Liver (tissue), 9 donors: ENCODE results near the gene LAMC3. TPM values are rescaled to one million over a fixed set of nuclear protein-coding genes. Genes with fewer than 3 reads are reported as not detected.

Source experiments
- DNase-seq: peaks from one replicate; pipeline ENCODE4 v3.0.0-alpha.2; 2017; ENCODE audit warnings: low spot score
- H3K27ac ChIP-seq, 2 donors: one replicate each; pipeline ENCODE4 v1.7.0; 2013; ENCODE audit warnings: inconsistent platforms in 2 of 2, low read length in 2 of 2, control low read depth in 1 of 2, low read depth in 1 of 2, mild to moderate bottlenecking in 1 of 2
- H3K27me3 ChIP-seq, 4 donors: one replicate each; pipeline versions ENCODE4 v1.6.1 to v1.7.0; 2013; ENCODE audit warnings: low read length in 3 of 4, inconsistent platforms in 1 of 4, mild to moderate bottlenecking in 1 of 4, moderate library complexity in 1 of 4; ENCODE audit not compliant: control insufficient read depth in 4 of 4, insufficient read depth in 4 of 4
- H3K36me3 ChIP-seq, 4 donors: one replicate each; pipeline versions ENCODE4 v1.6.1 to v1.7.0; 2013; ENCODE audit warnings: low read length in 3 of 4, mild to moderate bottlenecking in 3 of 4, low read depth in 1 of 4, moderate library complexity in 1 of 4; ENCODE audit not compliant: control insufficient read depth in 4 of 4, insufficient read depth in 3 of 4
- H3K4me1 ChIP-seq, 4 donors: one replicate each; pipeline versions ENCODE4 v1.6.1 to v1.7.0; 2013; ENCODE audit warnings: low read length in 3 of 4, mild to moderate bottlenecking in 3 of 4, moderate library complexity in 1 of 4; ENCODE audit not compliant: control insufficient read depth in 4 of 4, insufficient read depth in 4 of 4
- H3K4me3 ChIP-seq, 3 donors: one replicate each; pipeline versions ENCODE4 v1.6.1 to v1.7.0; 2013; ENCODE audit warnings: low read length in 3 of 3, control low read depth in 1 of 3, low read depth in 1 of 3, mild to moderate bottlenecking in 1 of 3
- H3K9ac ChIP-seq, 2 donors: one replicate each; pipeline ENCODE4 v1.7.0; 2013; ENCODE audit warnings: low read length in 2 of 2, mild to moderate bottlenecking in 2 of 2, moderate library complexity in 2 of 2, control low read depth in 1 of 2, low read depth in 1 of 2
- H3K9me3 ChIP-seq, 4 donors: one replicate each; pipeline versions ENCODE4 v1.6.1 to v1.7.0; 2013; ENCODE audit warnings: low read length in 3 of 4; ENCODE audit not compliant: control insufficient read depth in 4 of 4
- CTCF ChIP-seq: fragments of 150-350 bp; IDR thresholded peaks from 2 replicates; pipeline ENCODE4 v1.5.1; 2017; ENCODE audit warnings: improper control_type of control experiment, low read depth, low read length; ENCODE audit not compliant: missing input control
- EGR1 ChIP-seq, 2 donors: IDR thresholded peaks; 2 replicates each; pipeline ENCODE4 v1.6.1; 2016 to 2018; ENCODE audit warnings: antibody characterized with exemption in 2 of 2, low read depth in 2 of 2
- FOXA1 ChIP-seq: IDR thresholded peaks from 2 replicates; pipeline ENCODE4 v1.6.1; 2016; ENCODE audit warnings: antibody characterized with exemption
- FOXA2 ChIP-seq: IDR thresholded peaks from 2 replicates; pipeline ENCODE4 v1.6.1; 2016; ENCODE audit warnings: antibody characterized with exemption
- GABPA ChIP-seq, 2 donors: IDR thresholded peaks in 1 of 2; conservative IDR thresholded peaks in 1 of 2; 2 replicates each; pipeline ENCODE4 v1.6.1; 2016; ENCODE audit warnings: antibody characterized with exemption in 2 of 2, mild to moderate bottlenecking in 1 of 2, moderate library complexity in 1 of 2
- HNF4A ChIP-seq, 2 donors: conservative IDR thresholded peaks; 2 replicates each; pipeline ENCODE4 v1.6.1; 2016; ENCODE audit warnings: antibody characterized with exemption in 2 of 2, mild to moderate bottlenecking in 2 of 2
- HNF4G ChIP-seq: IDR thresholded peaks from 2 replicates; pipeline ENCODE4 v1.6.1; 2016; ENCODE audit warnings: antibody characterized with exemption
- JUND ChIP-seq, 2 donors: IDR thresholded peaks; 2 replicates each; pipeline ENCODE4 v1.6.1; 2016; ENCODE audit warnings: antibody characterized with exemption in 2 of 2
- MAX ChIP-seq: IDR thresholded peaks from 2 replicates; pipeline ENCODE4 v1.6.1; 2016; ENCODE audit warnings: antibody characterized with exemption
- NR2F2 ChIP-seq: IDR thresholded peaks from 2 replicates; pipeline ENCODE4 v1.6.1; 2016; ENCODE audit warnings: antibody characterized with exemption
- RAD21 ChIP-seq, 2 donors: IDR thresholded peaks; 2 replicates each; pipeline ENCODE4 v1.6.1; 2016; ENCODE audit warnings: antibody characterized with exemption in 2 of 2, mild to moderate bottlenecking in 2 of 2
- RXRA ChIP-seq, 2 donors: IDR thresholded peaks; 2 replicates each; pipeline ENCODE4 v1.6.1; 2017 to 2018; ENCODE audit warnings: antibody characterized with exemption in 2 of 2, mild to moderate bottlenecking in 1 of 2
- SP1 ChIP-seq: IDR thresholded peaks from 2 replicates; pipeline ENCODE4 v1.6.1; 2018; ENCODE audit warnings: antibody characterized with exemption, mild to moderate bottlenecking
- TAF1 ChIP-seq: conservative IDR thresholded peaks from 2 replicates; pipeline ENCODE4 v1.6.1; 2016; ENCODE audit warnings: antibody characterized with exemption, mild to moderate bottlenecking
- YY1 ChIP-seq: IDR thresholded peaks from 2 replicates; pipeline ENCODE4 v1.6.1; 2016; ENCODE audit warnings: antibody characterized with exemption, mild to moderate bottlenecking
- WGBS: extraction: QIAGEN DNeasy Blood & Tissue Kit; methylation state at CpG from one replicate; pipeline ENCODE4 v1.1.7; 2013; 5-methylcytosine and 5-hydroxymethylcytosine counted together
- polyA plus RNA-seq, 2 donors: library from polyadenylated mRNA; stranded (reverse) in 1 of 2; unstranded in 1 of 2; fragments of 200-250 nt in 1 of 2; fragments of >200 nt in 1 of 2; fragmentation: Nextera tagmentation in 1 of 2; extraction: Ambion mirVana in 1 of 2; gene quantifications; one replicate each; pipeline versions ENCODE4 v1.2.1 to v1.2.3, GENCODE V29; 2013 to 2015
- total RNA-seq, 2 donors: library from RNA; depleted of rRNA; stranded (reverse); fragments of >200 nt; gene quantifications; one replicate each; pipeline ENCODE4 v1.2.3, GENCODE V29; 2014
- TF ChIP-seq, protein P1 (sequence below): IDR thresholded peaks from 2 replicates; pipeline ENCODE4 v1.6.1; 2016; ENCODE audit warnings: antibody characterized with exemption, mild to moderate bottlenecking
- TF ChIP-seq, protein P2 (sequence below): IDR thresholded peaks from 2 replicates; pipeline ENCODE4 v1.6.1; 2016; ENCODE audit warnings: antibody characterized with exemption
- donor health status: healthy.
- donor health status: healthy.
- donor health status: healthy.
- donor health status: healthy.
- donor health status: healthy.

The LAMC3 gene
- total and polyA plus RNA-seq, 4 donors, result 1.4 to 5.9 (median 2.9) TPM

GRCh38 chr9:131111854-131112311 lies 102.9 kb downstream of the LAMC3 start:
- 81% methylated on average over 25 of the region's 25 CpGs for WGBS
- DNase-seq, result no peak
- no peaks in the 10 kb centered on the region for H3K27me3 ChIP-seq
- H3K36me3 ChIP-seq, result no peaks in the 10 kb centered on the region
- H3K27ac ChIP-seq, result no peak overlapping the region
- H3K4me3 ChIP-seq, result no peak overlapping the region
- no peaks in the 10 kb centered on the region for H3K4me1 ChIP-seq
- TF ChIP-seq SP1, result no peak
- no peak for TF ChIP-seq GABPA (IDR thresholded peaks at IDR 0.05 in 1 of 2, conservative IDR thresholded peaks at IDR 0.05 in 1 of 2)
- TF ChIP-seq RAD21 (IDR thresholded peaks at IDR 0.05), result no peak
- no peak for TF ChIP-seq HNF4G
- no peak for TF ChIP-seq YY1
- no peak for TF ChIP-seq TAF1
- TF ChIP-seq, protein P1, sequence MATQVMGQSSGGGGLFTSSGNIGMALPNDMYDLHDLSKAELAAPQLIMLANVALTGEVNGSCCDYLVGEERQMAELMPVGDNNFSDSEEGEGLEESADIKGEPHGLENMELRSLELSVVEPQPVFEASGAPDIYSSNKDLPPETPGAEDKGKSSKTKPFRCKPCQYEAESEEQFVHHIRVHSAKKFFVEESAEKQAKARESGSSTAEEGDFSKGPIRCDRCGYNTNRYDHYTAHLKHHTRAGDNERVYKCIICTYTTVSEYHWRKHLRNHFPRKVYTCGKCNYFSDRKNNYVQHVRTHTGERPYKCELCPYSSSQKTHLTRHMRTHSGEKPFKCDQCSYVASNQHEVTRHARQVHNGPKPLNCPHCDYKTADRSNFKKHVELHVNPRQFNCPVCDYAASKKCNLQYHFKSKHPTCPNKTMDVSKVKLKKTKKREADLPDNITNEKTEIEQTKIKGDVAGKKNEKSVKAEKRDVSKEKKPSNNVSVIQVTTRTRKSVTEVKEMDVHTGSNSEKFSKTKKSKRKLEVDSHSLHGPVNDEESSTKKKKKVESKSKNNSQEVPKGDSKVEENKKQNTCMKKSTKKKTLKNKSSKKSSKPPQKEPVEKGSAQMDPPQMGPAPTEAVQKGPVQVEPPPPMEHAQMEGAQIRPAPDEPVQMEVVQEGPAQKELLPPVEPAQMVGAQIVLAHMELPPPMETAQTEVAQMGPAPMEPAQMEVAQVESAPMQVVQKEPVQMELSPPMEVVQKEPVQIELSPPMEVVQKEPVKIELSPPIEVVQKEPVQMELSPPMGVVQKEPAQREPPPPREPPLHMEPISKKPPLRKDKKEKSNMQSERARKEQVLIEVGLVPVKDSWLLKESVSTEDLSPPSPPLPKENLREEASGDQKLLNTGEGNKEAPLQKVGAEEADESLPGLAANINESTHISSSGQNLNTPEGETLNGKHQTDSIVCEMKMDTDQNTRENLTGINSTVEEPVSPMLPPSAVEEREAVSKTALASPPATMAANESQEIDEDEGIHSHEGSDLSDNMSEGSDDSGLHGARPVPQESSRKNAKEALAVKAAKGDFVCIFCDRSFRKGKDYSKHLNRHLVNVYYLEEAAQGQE, result no peak
- H3K9ac ChIP-seq, result no peak overlapping the region
- no peaks in the 10 kb centered on the region for H3K9me3 ChIP-seq

- Histone ChIP-seq H3K27me3 (peaks cover 0 to 3% (median 0%) of the 10 kb centered on the region in 4 donors), H3K4me1 (no peaks in the 10 kb centered on the region), H3K27ac (no peak overlapping the region), H3K36me3 (no peaks in the 10 kb centered on the region), H3K4me3 (no peak overlapping the region), H3K9ac (no peak overlapping the region), H3K9me3 (no peaks in the 10 kb centered on the region)
- no peak for TF ChIP-seq RXRA (IDR thresholded peaks at IDR 0.05)
- no peak for TF ChIP-seq MAX
- TF ChIP-seq EGR1 (IDR thresholded peaks at IDR 0.05; ENCODE audit: low read depth in 2 of 2), result no peak
- TF ChIP-seq HNF4G, result no peak
- TF ChIP-seq FOXA2, result no peak
- no peak for DNase-seq
- 89% methylated on average over 23 of the region's 23 CpGs for WGBS
Observed at GRCh38 chr9:131112374-131113154, 103.6 kb downstream of the LAMC3 start.

DNA sequence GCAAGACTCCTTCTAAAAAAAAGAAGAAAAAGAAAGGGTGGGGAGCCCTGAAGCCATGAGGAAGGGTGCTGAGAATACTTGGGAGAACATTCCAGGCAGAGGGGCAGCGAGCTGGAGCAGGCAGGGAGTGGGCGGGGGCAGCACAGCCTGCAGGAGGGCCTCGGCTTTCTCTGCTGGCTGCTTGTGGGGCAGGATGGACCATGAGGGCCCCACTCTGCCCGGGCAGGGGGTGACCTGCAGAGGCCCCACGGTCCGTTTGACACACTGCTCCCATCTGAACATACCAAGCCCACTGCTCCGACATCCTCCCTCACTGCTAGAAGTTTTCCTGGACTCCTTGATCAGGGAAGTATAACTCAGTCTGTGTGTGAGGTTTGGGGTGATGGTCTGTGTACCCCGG lies 104.7 kb downstream of the LAMC3 start:
- peaks cover 0 to 5% (median 0%) of the 10 kb centered on the region in 4 donors for H3K27me3 ChIP-seq
- no peak overlapping the region for H3K4me3 ChIP-seq
- H3K27ac ChIP-seq, result no peak overlapping the region
- H3K4me1 ChIP-seq, result no peaks in the 10 kb centered on the region
- no peak for DNase-seq
- WGBS, result 85% methylated on average over 8 of the region's 8 CpGs
- H3K9me3 ChIP-seq, result no peaks in the 10 kb centered on the region
- no peak overlapping the region for H3K9ac ChIP-seq
- H3K36me3 ChIP-seq, result no peaks in the 10 kb centered on the region
- TF ChIP-seq HNF4A (conservative IDR thresholded peaks at IDR 0.05), result no peak
- no peak for TF ChIP-seq JUND (IDR thresholded peaks at IDR 0.05)
- no peak for TF ChIP-seq CTCF
- TF ChIP-seq FOXA1, result no peak
- TF ChIP-seq NR2F2, result no peak
- TF ChIP-seq MAX, result no peak
- no peak for TF ChIP-seq RXRA (IDR thresholded peaks at IDR 0.05)
- no peak for TF ChIP-seq RAD21 (IDR thresholded peaks at IDR 0.05)
- TF ChIP-seq, protein P2, sequence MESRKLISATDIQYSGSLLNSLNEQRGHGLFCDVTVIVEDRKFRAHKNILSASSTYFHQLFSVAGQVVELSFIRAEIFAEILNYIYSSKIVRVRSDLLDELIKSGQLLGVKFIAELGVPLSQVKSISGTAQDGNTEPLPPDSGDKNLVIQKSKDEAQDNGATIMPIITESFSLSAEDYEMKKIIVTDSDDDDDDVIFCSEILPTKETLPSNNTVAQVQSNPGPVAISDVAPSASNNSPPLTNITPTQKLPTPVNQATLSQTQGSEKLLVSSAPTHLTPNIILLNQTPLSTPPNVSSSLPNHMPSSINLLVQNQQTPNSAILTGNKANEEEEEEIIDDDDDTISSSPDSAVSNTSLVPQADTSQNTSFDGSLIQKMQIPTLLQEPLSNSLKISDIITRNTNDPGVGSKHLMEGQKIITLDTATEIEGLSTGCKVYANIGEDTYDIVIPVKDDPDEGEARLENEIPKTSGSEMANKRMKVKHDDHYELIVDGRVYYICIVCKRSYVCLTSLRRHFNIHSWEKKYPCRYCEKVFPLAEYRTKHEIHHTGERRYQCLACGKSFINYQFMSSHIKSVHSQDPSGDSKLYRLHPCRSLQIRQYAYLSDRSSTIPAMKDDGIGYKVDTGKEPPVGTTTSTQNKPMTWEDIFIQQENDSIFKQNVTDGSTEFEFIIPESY, result no peak
- no peak for TF ChIP-seq YY1
- no peak for TF ChIP-seq EGR1 (IDR thresholded peaks at IDR 0.05; ENCODE audit: low read depth in 2 of 2)
